Transverse colon (tissue), 3 donors: ENCODE data around the gene PGM2L1.

Experiments
- EP300 ChIP-seq: sonication (generic); formaldehyde crosslinking; IDR thresholded peaks from one replicate; pipeline ENCODE4 v1.6.1; 2017; ENCODE audit warnings: antibody characterized with exemption, low read depth
- TF ChIP-seq, protein P1 (sequence below), 5 experiments: fragments of 200-600 bp in 3 of 5; fragments of 450-650 bp in 2 of 5; sonication (generic) in 3 of 5; IDR thresholded peaks; 1 replicate in 2 of 5; 2 replicates in 3 of 5; pipeline ENCODE4 v1.5.1; 2016 to 2017; ENCODE audit warnings: antibody characterized with exemption in 5 of 5, inconsistent platforms in 3 of 5, mild to moderate bottlenecking in 2 of 5, moderate library complexity in 1 of 5

- TF ChIP-seq, protein P1, sequence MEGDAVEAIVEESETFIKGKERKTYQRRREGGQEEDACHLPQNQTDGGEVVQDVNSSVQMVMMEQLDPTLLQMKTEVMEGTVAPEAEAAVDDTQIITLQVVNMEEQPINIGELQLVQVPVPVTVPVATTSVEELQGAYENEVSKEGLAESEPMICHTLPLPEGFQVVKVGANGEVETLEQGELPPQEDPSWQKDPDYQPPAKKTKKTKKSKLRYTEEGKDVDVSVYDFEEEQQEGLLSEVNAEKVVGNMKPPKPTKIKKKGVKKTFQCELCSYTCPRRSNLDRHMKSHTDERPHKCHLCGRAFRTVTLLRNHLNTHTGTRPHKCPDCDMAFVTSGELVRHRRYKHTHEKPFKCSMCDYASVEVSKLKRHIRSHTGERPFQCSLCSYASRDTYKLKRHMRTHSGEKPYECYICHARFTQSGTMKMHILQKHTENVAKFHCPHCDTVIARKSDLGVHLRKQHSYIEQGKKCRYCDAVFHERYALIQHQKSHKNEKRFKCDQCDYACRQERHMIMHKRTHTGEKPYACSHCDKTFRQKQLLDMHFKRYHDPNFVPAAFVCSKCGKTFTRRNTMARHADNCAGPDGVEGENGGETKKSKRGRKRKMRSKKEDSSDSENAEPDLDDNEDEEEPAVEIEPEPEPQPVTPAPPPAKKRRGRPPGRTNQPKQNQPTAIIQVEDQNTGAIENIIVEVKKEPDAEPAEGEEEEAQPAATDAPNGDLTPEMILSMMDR (IDR thresholded peaks at IDR 0.05): peak in 4 of 5 experiments; percentile 24 to 67 (median 42)
- no peak for TF ChIP-seq EP300
Observed at GRCh38 chr11:74397501-74398243, 561 bp downstream of the PGM2L1 start.
